ENCODE data around the gene RAD9A. TPM values are rescaled to one million over a fixed set of nuclear protein-coding genes. Genes with fewer than 3 reads are reported as not detected.

The RAD9A gene
- total and polyA plus RNA-seq, 9 of the 15 experiments (the other 6 are each of a cell fraction or from before 2014, with no cell fraction given): 1.4 to 41.2 (median 16.1) TPM

GRCh38 chr11:67420646-67421429 lies 29.1 kb downstream of the RAD9A start (continued):
- TF ChIP-seq ZFX (CRISPR knock-in tag; IDR thresholded peaks at IDR 0.05): peak; percentile 70
- TF ChIP-seq NCOA2 (IDR thresholded peaks at IDR 0.05; ENCODE audit: partially characterized antibody in 2 of 2): no peak
- TF ChIP-seq ZNF589 (CRISPR knock-in tag; IDR thresholded peaks at IDR 0.05; ENCODE audit: low read depth): no peak
- TF ChIP-seq FOXP1 (CRISPR knock-in tag; IDR thresholded peaks at IDR 0.05): no peak
- no peak for TF ChIP-seq MITF (IDR thresholded peaks at IDR 0.05)
- TF ChIP-seq SIN3A (IDR thresholded peaks at IDR 0.05; ENCODE audit: borderline replicate concordance in 2 of 2, control insufficient read depth in 1 of 2, low read depth in 2 of 2, low read length in 2 of 2): peak; percentile 53 to 92; a peak in 3 of 4 replicates
- TF ChIP-seq ATF3 (IDR thresholded peaks at IDR 0.05): no peak
- TF ChIP-seq ATF3 (CRISPR knock-in tag; conservative IDR thresholded peaks at IDR 0.05): no peak
- TF ChIP-seq TEAD4 (IDR thresholded peaks at IDR 0.05; ENCODE audit: low read length): no peak
- TF ChIP-seq TEAD4 (CRISPR knock-in tag; IDR thresholded peaks at IDR 0.05; ENCODE audit: borderline replicate concordance): no peak
- TF ChIP-seq RBM25 (IDR thresholded peaks at IDR 0.05; ENCODE audit: low read depth, low read length, severe bottlenecking): no peak
- TF ChIP-seq ETS1 (conservative IDR thresholded peaks at IDR 0.05; ENCODE audit: control insufficient read depth, low read depth, low read length): peak; percentile 55; the same call in 1 of the 2 replicates
- TF ChIP-seq ZNF77 (CRISPR knock-in tag; IDR thresholded peaks at IDR 0.05): no peak
- TF ChIP-seq ZZZ3 (IDR thresholded peaks at IDR 0.05): no peak
- no peak for TF ChIP-seq E2F8 (IDR thresholded peaks at IDR 0.05; ENCODE audit: low read depth, partially characterized antibody)
- TF ChIP-seq ATF7 (IDR thresholded peaks at IDR 0.05): peak; percentile 69; the same call in 1 of the 2 replicates
- no peak for TF ChIP-seq CCAR2 (IDR thresholded peaks at IDR 0.05; ENCODE audit: low read depth, low read length)
- TF ChIP-seq HDAC8 (tag; IDR thresholded peaks at IDR 0.05): peak; percentile 73; the same call in 1 of the 2 replicates
- no peak for TF ChIP-seq CBX2 (IDR thresholded peaks at IDR 0.05; ENCODE audit: insufficient read depth, low read length, poor library complexity, severe bottlenecking)
- no peak for TF ChIP-seq TAF7 (tag; IDR thresholded peaks at IDR 0.05)
- no peak for TF ChIP-seq HEY1 (CRISPR knock-in tag; IDR thresholded peaks at IDR 0.05; ENCODE audit: borderline replicate concordance)
